ENCODE measurements around the gene SLC39A6.

SLC39A6 gene

DNA sequence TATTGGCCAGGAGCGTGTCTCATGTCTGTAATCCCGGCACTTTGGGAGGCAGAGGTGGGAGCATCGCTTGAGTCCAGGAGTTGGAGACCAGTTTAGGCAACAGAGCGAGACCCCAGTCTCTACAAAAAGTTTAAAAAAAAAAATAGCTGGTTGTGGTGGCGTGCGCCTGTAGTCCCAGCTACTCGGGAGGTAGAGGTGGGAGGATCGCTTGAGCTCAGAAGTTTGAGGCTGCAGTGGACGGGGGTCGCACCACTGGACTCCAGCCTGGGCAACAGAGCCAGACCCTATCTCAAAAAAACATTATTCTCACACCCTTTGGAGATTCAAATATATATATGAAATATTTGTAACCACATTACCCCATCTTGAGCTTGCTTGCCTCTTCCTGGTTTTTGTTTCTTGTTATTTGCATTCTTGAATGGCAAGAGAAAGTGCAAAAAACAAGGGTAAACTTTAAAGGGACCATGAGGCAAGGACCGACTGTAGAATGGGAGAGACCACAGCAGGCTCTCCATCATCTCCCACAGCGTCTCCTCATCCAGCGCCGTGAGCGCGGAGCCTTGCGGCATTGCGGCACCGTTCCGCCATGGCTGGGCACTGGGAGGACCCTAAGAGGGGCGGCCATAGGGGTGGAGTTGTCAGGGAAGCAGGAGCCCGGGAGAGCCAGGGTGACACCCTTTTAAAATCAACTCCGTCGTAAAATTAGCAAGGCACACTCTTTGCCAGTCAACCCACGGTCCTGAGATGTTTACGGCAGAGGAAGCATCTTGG, 1.9 kb upstream of the SLC39A6 start:
- TF ChIP-seq PPARA (CRISPR knock-in tag; IDR thresholded peaks at IDR 0.05; ENCODE audit: borderline replicate concordance) (no peak), BACH2 (CRISPR knock-in tag; IDR thresholded peaks at IDR 0.05; ENCODE audit: borderline replicate concordance) (no peak), GLIS3 (CRISPR knock-in tag; IDR thresholded peaks at IDR 0.05) (no peak), ZFP30 (CRISPR knock-in tag; IDR thresholded peaks at IDR 0.05) (no peak)
- TF ChIP-seq, protein P1, sequence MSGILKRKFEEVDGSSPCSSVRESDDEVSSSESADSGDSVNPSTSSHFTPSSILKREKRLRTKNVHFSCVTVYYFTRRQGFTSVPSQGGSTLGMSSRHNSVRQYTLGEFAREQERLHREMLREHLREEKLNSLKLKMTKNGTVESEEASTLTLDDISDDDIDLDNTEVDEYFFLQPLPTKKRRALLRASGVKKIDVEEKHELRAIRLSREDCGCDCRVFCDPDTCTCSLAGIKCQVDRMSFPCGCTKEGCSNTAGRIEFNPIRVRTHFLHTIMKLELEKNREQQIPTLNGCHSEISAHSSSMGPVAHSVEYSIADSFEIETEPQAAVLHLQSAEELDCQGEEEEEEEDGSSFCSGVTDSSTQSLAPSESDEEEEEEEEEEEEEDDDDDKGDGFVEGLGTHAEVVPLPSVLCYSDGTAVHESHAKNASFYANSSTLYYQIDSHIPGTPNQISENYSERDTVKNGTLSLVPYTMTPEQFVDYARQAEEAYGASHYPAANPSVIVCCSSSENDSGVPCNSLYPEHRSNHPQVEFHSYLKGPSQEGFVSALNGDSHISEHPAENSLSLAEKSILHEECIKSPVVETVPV (CRISPR knock-in tag; IDR thresholded peaks at IDR 0.05) = no peak
- no peak for ATAC-seq

DNA sequence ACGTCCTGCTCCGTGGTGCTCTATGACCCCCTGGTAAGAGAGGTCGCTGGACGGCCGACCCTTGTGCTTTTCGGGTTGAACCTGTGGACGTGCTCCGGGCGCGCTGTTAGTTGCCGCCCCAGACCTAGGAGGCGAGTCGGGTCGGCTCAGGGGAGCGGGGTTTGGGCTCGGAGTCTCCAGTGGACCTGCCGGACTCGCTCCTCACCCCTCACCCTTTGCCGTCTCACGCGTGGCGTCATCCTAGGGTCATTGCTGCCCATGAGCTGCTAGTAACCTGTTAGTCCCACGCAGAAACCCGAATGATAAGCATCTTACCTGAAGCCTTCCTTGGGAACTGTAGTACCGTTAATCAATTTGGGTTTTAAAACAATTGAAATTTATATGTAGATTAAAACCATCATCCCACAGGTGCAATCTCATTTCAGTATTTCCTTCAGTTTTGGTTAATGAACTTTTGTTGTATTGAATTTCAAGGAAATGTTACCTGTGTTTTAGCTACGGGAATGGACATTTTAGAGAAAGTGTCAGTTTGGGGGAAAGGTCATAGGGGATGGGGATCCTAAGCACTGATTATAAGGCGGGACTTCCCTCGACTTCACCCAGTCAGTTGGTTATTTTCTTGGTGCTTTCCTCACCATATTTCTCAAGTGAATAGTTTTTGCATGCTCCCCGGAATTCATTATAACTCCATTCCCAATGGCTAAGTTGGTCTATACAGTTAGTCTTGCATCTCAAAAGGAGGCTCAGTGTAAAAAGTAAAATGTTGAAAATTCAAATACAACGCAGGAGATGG, 1.1 kb upstream of the SLC39A6 start:
- ATAC-seq = peak; percentile 29
- TF ChIP-seq, protein P1 (CRISPR knock-in tag; IDR thresholded peaks at IDR 0.05) = no peak
- no peak for TF ChIP-seq TOX (CRISPR knock-in tag; IDR thresholded peaks at IDR 0.05; ENCODE audit: borderline replicate concordance)
- no peak for TF ChIP-seq RARB (CRISPR knock-in tag; IDR thresholded peaks at IDR 0.05)
- no peak for TF ChIP-seq ZNF70 (CRISPR knock-in tag; IDR thresholded peaks at IDR 0.05)
- TF ChIP-seq ZNF8 (CRISPR knock-in tag; IDR thresholded peaks at IDR 0.05) = no peak

DNA sequence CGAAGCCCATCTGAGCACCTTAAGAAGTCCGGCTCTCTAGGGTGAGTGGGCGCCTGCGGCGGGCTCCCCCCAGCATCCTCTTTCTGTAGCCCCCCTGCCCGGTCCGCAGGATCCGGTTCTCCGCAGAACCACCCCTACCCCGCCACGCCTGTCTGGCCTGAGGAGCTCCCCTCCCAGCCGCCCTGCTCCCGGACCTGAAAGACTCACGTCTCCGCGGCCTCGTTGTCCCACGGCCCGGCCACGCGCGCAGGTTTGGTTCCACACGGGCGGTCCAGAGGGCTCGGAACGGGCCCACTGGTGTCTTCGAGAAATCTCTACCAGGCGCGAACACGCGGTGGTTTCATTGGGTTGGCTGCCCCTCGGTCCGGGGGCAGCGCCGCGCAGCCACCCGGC, 237 bp downstream of the SLC39A6 start:
- peak; percentile 37 for ATAC-seq
- no peak for TF ChIP-seq PPARA (CRISPR knock-in tag; IDR thresholded peaks at IDR 0.05; ENCODE audit: borderline replicate concordance)
- no peak for TF ChIP-seq ZNF565 (CRISPR knock-in tag; conservative IDR thresholded peaks at IDR 0.05; ENCODE audit: low read depth)
- TF ChIP-seq BACH2 (CRISPR knock-in tag; IDR thresholded peaks at IDR 0.05; ENCODE audit: borderline replicate concordance) = no peak
- no peak for TF ChIP-seq RARB (CRISPR knock-in tag; IDR thresholded peaks at IDR 0.05)
- no peak for TF ChIP-seq ZNF8 (CRISPR knock-in tag; IDR thresholded peaks at IDR 0.05)
- TF ChIP-seq CSDC2 (CRISPR knock-in tag; IDR thresholded peaks at IDR 0.05) = no peak
- no peak for TF ChIP-seq GLIS3 (CRISPR knock-in tag; IDR thresholded peaks at IDR 0.05)
- TF ChIP-seq, protein P1 (CRISPR knock-in tag; IDR thresholded peaks at IDR 0.05) = no peak
- TF ChIP-seq OSR1 (CRISPR knock-in tag; IDR thresholded peaks at IDR 0.05) = no peak

DNA sequence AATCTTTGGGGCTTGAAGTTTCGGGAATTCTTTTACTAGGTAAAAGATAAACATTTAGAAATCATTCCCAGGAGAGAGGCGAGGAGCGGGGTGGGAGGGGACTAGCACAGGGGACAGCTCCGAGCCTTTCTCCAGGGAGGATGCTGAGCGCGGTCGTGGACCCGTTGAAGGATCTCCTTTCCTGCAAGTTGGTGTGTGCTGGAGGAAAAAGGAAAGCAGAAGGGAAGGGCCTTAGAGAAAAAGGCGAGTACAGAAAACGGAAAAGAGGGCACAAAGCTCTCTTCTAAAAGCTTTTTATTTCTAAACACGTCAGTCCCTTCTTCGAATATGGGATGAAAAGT, 640 bp downstream of the SLC39A6 start:
- peak; percentile 54 for ATAC-seq
- TF ChIP-seq, protein P2, sequence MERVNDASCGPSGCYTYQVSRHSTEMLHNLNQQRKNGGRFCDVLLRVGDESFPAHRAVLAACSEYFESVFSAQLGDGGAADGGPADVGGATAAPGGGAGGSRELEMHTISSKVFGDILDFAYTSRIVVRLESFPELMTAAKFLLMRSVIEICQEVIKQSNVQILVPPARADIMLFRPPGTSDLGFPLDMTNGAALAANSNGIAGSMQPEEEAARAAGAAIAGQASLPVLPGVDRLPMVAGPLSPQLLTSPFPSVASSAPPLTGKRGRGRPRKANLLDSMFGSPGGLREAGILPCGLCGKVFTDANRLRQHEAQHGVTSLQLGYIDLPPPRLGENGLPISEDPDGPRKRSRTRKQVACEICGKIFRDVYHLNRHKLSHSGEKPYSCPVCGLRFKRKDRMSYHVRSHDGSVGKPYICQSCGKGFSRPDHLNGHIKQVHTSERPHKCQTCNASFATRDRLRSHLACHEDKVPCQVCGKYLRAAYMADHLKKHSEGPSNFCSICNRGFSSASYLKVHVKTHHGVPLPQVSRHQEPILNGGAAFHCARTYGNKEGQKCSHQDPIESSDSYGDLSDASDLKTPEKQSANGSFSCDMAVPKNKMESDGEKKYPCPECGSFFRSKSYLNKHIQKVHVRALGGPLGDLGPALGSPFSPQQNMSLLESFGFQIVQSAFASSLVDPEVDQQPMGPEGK (CRISPR knock-in tag; IDR thresholded peaks at IDR 0.05; ENCODE audit: borderline replicate concordance) = no peak
- TF ChIP-seq OSR1 (CRISPR knock-in tag; IDR thresholded peaks at IDR 0.05) (no peak), ESRRG (CRISPR knock-in tag; IDR thresholded peaks at IDR 0.05) (no peak), SNAI2 (CRISPR knock-in tag; IDR thresholded peaks at IDR 0.05) (no peak), ZFP30 (CRISPR knock-in tag; IDR thresholded peaks at IDR 0.05) (no peak)

DNA sequence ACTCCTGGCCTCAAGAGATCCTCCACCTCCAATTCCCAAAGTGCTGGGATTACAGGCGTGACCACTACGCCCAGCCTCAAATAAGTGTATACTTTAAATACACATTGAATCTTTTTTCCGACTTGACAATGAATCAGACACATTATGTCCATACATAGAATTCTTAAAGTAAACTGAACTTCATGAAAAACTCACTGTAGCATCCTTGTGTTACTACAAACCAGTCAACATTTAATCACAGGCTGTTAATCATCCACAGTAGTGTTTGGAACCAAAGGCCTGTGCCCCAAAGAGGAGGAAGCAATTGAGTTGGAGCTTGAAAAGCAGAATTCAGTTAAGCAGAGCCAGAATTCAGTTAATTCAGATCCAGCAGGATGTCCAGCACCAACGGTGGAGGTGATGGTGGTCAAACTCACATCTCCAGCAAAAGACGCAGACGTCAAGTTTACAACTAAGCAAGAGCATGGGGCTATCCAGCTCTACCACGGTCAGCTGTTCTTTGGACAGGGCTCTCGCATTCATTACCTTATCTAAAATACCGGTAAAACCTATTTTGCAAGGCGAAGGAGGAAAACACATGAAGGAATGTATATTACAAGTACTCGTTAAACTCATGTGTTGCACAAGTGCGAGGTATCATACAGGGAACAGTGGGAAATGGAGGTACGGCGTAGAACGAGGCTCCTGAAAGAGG, 1.2 kb downstream of the SLC39A6 start:
- ATAC-seq = peak; percentile 2
- TF ChIP-seq BACH2 (CRISPR knock-in tag; IDR thresholded peaks at IDR 0.05; ENCODE audit: borderline replicate concordance) (no peak), ZNF70 (CRISPR knock-in tag; IDR thresholded peaks at IDR 0.05) (no peak), RARB (CRISPR knock-in tag; IDR thresholded peaks at IDR 0.05) (no peak), SNAI2 (CRISPR knock-in tag; IDR thresholded peaks at IDR 0.05) (no peak), ESRRG (CRISPR knock-in tag; IDR thresholded peaks at IDR 0.05) (no peak)
- TF ChIP-seq, protein P3, sequence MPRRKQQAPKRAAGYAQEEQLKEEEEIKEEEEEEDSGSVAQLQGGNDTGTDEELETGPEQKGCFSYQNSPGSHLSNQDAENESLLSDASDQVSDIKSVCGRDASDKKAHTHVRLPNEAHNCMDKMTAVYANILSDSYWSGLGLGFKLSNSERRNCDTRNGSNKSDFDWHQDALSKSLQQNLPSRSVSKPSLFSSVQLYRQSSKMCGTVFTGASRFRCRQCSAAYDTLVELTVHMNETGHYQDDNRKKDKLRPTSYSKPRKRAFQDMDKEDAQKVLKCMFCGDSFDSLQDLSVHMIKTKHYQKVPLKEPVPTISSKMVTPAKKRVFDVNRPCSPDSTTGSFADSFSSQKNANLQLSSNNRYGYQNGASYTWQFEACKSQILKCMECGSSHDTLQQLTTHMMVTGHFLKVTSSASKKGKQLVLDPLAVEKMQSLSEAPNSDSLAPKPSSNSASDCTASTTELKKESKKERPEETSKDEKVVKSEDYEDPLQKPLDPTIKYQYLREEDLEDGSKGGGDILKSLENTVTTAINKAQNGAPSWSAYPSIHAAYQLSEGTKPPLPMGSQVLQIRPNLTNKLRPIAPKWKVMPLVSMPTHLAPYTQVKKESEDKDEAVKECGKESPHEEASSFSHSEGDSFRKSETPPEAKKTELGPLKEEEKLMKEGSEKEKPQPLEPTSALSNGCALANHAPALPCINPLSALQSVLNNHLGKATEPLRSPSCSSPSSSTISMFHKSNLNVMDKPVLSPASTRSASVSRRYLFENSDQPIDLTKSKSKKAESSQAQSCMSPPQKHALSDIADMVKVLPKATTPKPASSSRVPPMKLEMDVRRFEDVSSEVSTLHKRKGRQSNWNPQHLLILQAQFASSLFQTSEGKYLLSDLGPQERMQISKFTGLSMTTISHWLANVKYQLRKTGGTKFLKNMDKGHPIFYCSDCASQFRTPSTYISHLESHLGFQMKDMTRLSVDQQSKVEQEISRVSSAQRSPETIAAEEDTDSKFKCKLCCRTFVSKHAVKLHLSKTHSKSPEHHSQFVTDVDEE (CRISPR knock-in tag; IDR thresholded peaks at IDR 0.05) = no peak
- TF ChIP-seq, protein P4, sequence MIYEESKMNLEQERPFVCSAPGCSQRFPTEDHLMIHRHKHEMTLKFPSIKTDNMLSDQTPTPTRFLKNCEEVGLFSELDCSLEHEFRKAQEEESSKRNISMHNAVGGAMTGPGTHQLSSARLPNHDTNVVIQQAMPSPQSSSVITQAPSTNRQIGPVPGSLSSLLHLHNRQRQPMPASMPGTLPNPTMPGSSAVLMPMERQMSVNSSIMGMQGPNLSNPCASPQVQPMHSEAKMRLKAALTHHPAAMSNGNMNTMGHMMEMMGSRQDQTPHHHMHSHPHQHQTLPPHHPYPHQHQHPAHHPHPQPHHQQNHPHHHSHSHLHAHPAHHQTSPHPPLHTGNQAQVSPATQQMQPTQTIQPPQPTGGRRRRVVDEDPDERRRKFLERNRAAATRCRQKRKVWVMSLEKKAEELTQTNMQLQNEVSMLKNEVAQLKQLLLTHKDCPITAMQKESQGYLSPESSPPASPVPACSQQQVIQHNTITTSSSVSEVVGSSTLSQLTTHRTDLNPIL (CRISPR knock-in tag; IDR thresholded peaks at IDR 0.05; ENCODE audit: low read depth) = no peak
- TF ChIP-seq, protein P5, sequence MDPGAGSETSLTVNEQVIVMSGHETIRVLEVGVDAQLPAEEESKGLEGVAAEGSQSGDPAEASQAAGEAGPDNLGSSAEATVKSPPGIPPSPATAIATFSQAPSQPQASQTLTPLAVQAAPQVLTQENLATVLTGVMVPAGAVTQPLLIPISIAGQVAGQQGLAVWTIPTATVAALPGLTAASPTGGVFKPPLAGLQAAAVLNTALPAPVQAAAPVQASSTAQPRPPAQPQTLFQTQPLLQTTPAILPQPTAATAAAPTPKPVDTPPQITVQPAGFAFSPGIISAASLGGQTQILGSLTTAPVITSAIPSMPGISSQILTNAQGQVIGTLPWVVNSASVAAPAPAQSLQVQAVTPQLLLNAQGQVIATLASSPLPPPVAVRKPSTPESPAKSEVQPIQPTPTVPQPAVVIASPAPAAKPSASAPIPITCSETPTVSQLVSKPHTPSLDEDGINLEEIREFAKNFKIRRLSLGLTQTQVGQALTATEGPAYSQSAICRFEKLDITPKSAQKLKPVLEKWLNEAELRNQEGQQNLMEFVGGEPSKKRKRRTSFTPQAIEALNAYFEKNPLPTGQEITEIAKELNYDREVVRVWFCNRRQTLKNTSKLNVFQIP (CRISPR knock-in tag; IDR thresholded peaks at IDR 0.05; ENCODE audit: borderline replicate concordance, low read depth) = no peak
